Astrocyte (in vitro differentiated cells and primary cell): ENCODE measurements around the gene TAMALIN. TPM values are rescaled to one million over a fixed set of nuclear protein-coding genes. Genes with fewer than 3 reads are reported as not detected.
A peak's percentile ranks its signal among the peaks of the same experiment; 100 is the strongest.

ENCODE experiments used
- DNase-seq: peaks from one replicate; pipeline ENCODE4 v3.0.0-alpha.2; 2010; ENCODE audit warnings: low read depth
- FAIRE-seq: peaks from 2 replicates; lab custom pipeline; 2011; peaks lifted over from hg19 to GRCh38; lab: Jason Lieb, UNC
- H2AFZ ChIP-seq: 2 replicates; pipeline ENCODE4 v1.6.0; 2012; ENCODE audit warnings: low read depth, low read length, inconsistent platforms
- H3K27ac ChIP-seq: 2 replicates; pipeline ENCODE4 v1.5.1; 2011; ENCODE audit warnings: low read depth, low read length, inconsistent platforms
- H3K27me3 ChIP-seq: 2 replicates; pipeline ENCODE4 v1.6.0; 2011; ENCODE audit warnings: low read length, inconsistent platforms; ENCODE audit not compliant: insufficient read depth
- H3K36me3 ChIP-seq: 2 replicates; pipeline ENCODE4 v1.5.1; 2011; ENCODE audit warnings: low read length, inconsistent platforms; ENCODE audit not compliant: insufficient read depth
- H3K4me1 ChIP-seq: 2 replicates; pipeline ENCODE4 v1.5.1; 2011; ENCODE audit warnings: low read length, inconsistent platforms; ENCODE audit not compliant: insufficient read depth
- H3K4me2 ChIP-seq: 2 replicates; pipeline ENCODE4 v1.6.0; 2012; ENCODE audit warnings: low read length, inconsistent platforms
- H3K4me3 ChIP-seq: 2 replicates; pipeline ENCODE4 v1.5.1; 2011; ENCODE audit warnings: low read depth, mild to moderate bottlenecking, low read length, inconsistent platforms; ENCODE audit not compliant: insufficient read depth
- H3K79me2 ChIP-seq: 2 replicates; pipeline ENCODE4 v1.6.0; 2012; ENCODE audit warnings: mild to moderate bottlenecking, low read length, inconsistent platforms; ENCODE audit not compliant: insufficient read depth
- H3K9ac ChIP-seq: 2 replicates; pipeline ENCODE4 v1.6.0; 2012; ENCODE audit warnings: mild to moderate bottlenecking, low read length, inconsistent platforms
- H3K9me3 ChIP-seq: 2 replicates; pipeline ENCODE4 v1.5.1; 2012; ENCODE audit warnings: low read depth, mild to moderate bottlenecking, low read length, inconsistent platforms; ENCODE audit not compliant: insufficient read depth
- H4K20me1 ChIP-seq: 2 replicates; pipeline ENCODE4 v1.6.0; 2012; ENCODE audit warnings: low read length, inconsistent platforms; ENCODE audit not compliant: insufficient read depth
- H3K27ac Mint-ChIP-seq: one replicate; pipeline ENCODE4 v1.8.0; 2021; ENCODE audit warnings: mild to moderate bottlenecking, mixed read lengths; ENCODE audit not compliant: unreplicated experiment
- H3K27me3 Mint-ChIP-seq: one replicate; pipeline ENCODE4 v1.8.0; 2021; ENCODE audit warnings: low read depth, mixed read lengths; ENCODE audit not compliant: unreplicated experiment
- H3K36me3 Mint-ChIP-seq: one replicate; pipeline ENCODE4 v1.8.0; 2021; ENCODE audit warnings: low read depth, mixed read lengths; ENCODE audit not compliant: unreplicated experiment
- H3K4me1 Mint-ChIP-seq: one replicate; pipeline ENCODE4 v1.8.0; 2021; ENCODE audit warnings: low read depth, mixed read lengths; ENCODE audit not compliant: unreplicated experiment
- H3K4me3 Mint-ChIP-seq: one replicate; pipeline ENCODE4 v1.8.0; 2021; ENCODE audit warnings: mild to moderate bottlenecking, moderate library complexity, mixed read lengths; ENCODE audit not compliant: unreplicated experiment
- H3K9me3 Mint-ChIP-seq: one replicate; pipeline ENCODE4 v1.8.0; 2021; ENCODE audit warnings: mild to moderate bottlenecking, mixed read lengths; ENCODE audit not compliant: unreplicated experiment
- EZH2 ChIP-seq: IDR thresholded peaks from 2 replicates; pipeline ENCODE4 v1.6.1; 2012; ENCODE audit warnings: mild to moderate bottlenecking, low read length, inconsistent platforms; ENCODE audit not compliant: insufficient read depth
- total RNA-seq: library from RNA; stranded (reverse); gene quantifications from 2 replicates; pipeline ENCODE4 v1.2.1, GENCODE V29; 2021
- TF ChIP-seq, protein P1 (sequence below): IDR thresholded peaks from 2 replicates; pipeline ENCODE4 v1.5.1; 2011; ENCODE audit warnings: low read depth, mild to moderate bottlenecking, inconsistent platforms, low read length, moderate library complexity; ENCODE audit not compliant: insufficient read depth

Gene TAMALIN
- total RNA-seq, 1 donor from 2014 or later: 9.6 TPM

DNA sequence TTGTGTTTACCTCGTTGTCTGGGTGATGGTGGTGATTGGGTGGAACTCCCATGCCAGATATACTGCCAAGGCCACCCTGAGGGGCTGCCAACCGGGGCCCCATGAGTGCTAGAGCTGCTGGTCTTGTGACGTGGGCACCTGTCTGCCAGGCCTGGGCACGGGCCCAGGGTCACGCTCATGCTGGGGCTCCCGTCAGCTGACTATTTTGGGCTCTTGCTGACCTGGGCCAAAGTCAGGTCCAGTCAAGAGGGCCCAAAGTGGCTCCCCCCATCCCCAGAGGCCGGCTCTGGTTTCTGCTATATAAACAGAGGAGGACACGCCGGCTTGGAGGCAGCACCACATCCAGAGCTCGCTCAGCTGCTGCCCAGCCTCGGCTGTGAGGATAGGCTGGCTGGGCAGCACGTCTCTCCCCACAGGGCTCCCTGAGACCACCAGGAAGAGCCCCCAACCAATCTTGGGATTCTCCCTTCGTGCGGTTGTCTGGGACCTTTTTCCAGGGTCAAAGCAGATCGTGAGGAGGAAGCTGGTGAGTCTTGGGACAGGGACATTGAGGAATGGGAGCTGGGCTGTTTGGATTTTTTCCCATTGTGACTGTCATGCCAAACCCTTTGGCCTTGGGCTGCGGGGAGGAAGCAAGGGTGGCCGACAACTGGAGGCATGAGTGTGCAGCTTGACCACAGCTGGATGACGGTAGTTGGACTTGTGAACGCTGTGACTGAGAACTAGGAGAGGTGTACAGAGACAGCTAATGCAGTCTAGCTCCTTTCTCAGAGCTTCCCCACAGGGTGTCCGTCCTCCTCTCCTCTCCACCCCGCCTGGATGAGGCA, 36.9 kb downstream of the TAMALIN start:
- TF ChIP-seq EZH2: no peak
- TF ChIP-seq, protein P1, sequence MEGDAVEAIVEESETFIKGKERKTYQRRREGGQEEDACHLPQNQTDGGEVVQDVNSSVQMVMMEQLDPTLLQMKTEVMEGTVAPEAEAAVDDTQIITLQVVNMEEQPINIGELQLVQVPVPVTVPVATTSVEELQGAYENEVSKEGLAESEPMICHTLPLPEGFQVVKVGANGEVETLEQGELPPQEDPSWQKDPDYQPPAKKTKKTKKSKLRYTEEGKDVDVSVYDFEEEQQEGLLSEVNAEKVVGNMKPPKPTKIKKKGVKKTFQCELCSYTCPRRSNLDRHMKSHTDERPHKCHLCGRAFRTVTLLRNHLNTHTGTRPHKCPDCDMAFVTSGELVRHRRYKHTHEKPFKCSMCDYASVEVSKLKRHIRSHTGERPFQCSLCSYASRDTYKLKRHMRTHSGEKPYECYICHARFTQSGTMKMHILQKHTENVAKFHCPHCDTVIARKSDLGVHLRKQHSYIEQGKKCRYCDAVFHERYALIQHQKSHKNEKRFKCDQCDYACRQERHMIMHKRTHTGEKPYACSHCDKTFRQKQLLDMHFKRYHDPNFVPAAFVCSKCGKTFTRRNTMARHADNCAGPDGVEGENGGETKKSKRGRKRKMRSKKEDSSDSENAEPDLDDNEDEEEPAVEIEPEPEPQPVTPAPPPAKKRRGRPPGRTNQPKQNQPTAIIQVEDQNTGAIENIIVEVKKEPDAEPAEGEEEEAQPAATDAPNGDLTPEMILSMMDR: no peak
- H3K4me3 Mint-ChIP-seq: no peak overlapping the region
- H3K9ac ChIP-seq: no peak overlapping the region
- no peaks in the 10 kb centered on the region for H3K4me1 ChIP-seq
- DNase-seq (peak; percentile 36), FAIRE-seq (no peak)
- no peaks in the 10 kb centered on the region for H3K9me3 Mint-ChIP-seq
- H3K27me3 ChIP-seq: no peaks in the 10 kb centered on the region
- H3K4me1 Mint-ChIP-seq: no peaks in the 10 kb centered on the region
- H3K79me2 ChIP-seq: no peaks in the 10 kb centered on the region
- no peak overlapping the region for H3K27ac ChIP-seq
- H4K20me1 ChIP-seq: peaks cover 26% of the 10 kb centered on the region
- H3K4me3 ChIP-seq: no peak overlapping the region
- H3K27me3 Mint-ChIP-seq: peaks cover 14% of the 10 kb centered on the region
- H3K36me3 ChIP-seq: no peaks in the 10 kb centered on the region
- no peak overlapping the region for H3K4me2 ChIP-seq
- H3K9me3 ChIP-seq: no peaks in the 10 kb centered on the region
- H2AFZ ChIP-seq: no peak overlapping the region
- no peak overlapping the region for H3K27ac Mint-ChIP-seq
- H3K36me3 Mint-ChIP-seq: peaks cover 2% of the 10 kb centered on the region

DNA sequence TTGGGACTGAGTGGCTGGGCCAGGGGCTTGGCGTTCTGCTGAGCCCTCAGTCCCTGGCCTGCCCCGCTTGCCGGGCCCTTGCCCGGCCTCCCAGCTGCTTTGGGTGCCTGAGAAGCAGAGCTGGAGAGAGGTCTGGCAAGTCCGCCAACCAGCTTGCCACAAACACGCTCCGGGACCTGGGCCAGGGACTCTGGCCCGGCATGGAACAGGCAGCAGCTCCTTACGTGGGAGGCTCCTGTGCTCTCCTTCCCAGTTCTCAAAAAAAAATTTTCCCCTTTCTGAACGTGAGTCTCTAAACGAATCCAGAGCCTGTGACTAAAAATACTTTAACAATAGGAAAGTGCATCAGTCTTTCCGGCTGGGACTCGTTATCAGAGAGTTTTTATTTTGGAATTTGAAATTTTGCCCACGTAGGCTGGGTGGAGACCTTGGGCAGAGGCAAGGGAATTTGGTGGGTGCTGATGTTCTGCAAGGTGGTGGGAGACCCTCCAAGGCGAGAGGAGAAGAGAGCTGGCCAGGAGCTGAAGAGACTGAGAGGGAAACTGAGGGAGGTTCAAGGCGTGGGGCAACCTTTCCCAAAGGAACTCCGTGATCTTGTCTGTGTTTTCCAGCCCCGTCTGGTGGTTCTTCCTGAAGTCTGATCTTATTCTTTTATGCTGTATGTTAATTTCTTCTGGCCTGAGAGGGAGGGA, 37.7 kb downstream of the TAMALIN start:
- Mint-ChIP-seq H3K27me3 (peaks cover 17% of the 10 kb centered on the region), H3K27ac (no peak overlapping the region), H3K4me3 (peak overlapping the region; percentile 50), H3K36me3 (peaks cover 2% of the 10 kb centered on the region), H3K4me1 (no peaks in the 10 kb centered on the region), H3K9me3 (no peaks in the 10 kb centered on the region)
- FAIRE-seq (no peak), DNase-seq (peak; percentile 91)
- Histone ChIP-seq H4K20me1 (peaks cover 18% of the 10 kb centered on the region), H3K27ac (no peak overlapping the region), H3K79me2 (no peaks in the 10 kb centered on the region), H3K4me3 (no peak overlapping the region), H3K4me2 (no peak overlapping the region), H3K4me1 (no peaks in the 10 kb centered on the region), H3K27me3 (no peaks in the 10 kb centered on the region), H3K9me3 (no peaks in the 10 kb centered on the region), H3K36me3 (no peaks in the 10 kb centered on the region), H2AFZ (no peak overlapping the region), H3K9ac (no peak overlapping the region)
- TF ChIP-seq, protein P1: no peak
- TF ChIP-seq EZH2: no peak
